OCI-LY7 (cell line): ENCODE results near the gene TDRD10. TPM values are rescaled to one million over a fixed set of nuclear protein-coding genes. Genes with fewer than 3 reads are reported as not detected.

Source experiments
- BruUV-seq: library from RNA; stranded (reverse); fragments of 400-500 nt; replicated peaks from 2 replicates; lab custom pipeline; 2021; lab: Mats Ljungman, UMichigan
- CTCF ChIA-PET: fragments of 300-600 bp; sonication (Branson Sonifier 250); formaldehyde crosslinking; loops from one replicate; lab custom pipeline; 2022; ENCODE audit warnings: antibody characterized with exemption; ENCODE audit not compliant: unreplicated experiment; lab: Charles Lee
- POLR2A ChIA-PET: fragments of 300-600 bp; sonication (Branson Sonifier 250); formaldehyde crosslinking; loops from one replicate; lab custom pipeline; 2022; ENCODE audit warnings: antibody characterized with exemption; lab: Charles Lee
- DNase-seq: peaks from one replicate; pipeline ENCODE4 v3.0.0-alpha.2; 2015; ENCODE audit warnings: low spot score
- H2AFZ ChIP-seq: fragments of 200-600 bp; sonication (generic), shearing (Covaris generic); 2 replicates; pipeline ENCODE4 v1.6.1; 2014; ENCODE audit warnings: mild to moderate bottlenecking, antibody characterized with exemption, low read length, moderate library complexity
- H3K27ac ChIP-seq: fragments of 200-600 bp; sonication (generic); 2 replicates; pipeline ENCODE4 v1.5.1; 2014; ENCODE audit warnings: mixed run types, low read depth, mild to moderate bottlenecking, moderate library complexity, low read length, inconsistent platforms; ENCODE audit not compliant: poor library complexity, severe bottlenecking
- H3K36me3 ChIP-seq: fragments of 200-600 bp; sonication (generic); 2 replicates; pipeline ENCODE4 v1.6.1; 2014; ENCODE audit warnings: mild to moderate bottlenecking, antibody characterized with exemption, low read length, moderate library complexity, mixed read lengths; ENCODE audit not compliant: insufficient read depth
- H3K4me1 ChIP-seq: fragments of 200-600 bp; sonication (generic); 2 replicates; pipeline ENCODE4 v1.5.1; 2014; ENCODE audit warnings: mild to moderate bottlenecking, low read length; ENCODE audit not compliant: insufficient read depth, poor library complexity, severe bottlenecking
- H3K4me2 ChIP-seq: fragments of 200-600 bp; sonication (generic); 2 replicates; pipeline ENCODE4 v1.6.1; 2014; ENCODE audit warnings: mild to moderate bottlenecking, low read length
- H3K4me3 ChIP-seq: fragments of 200-600 bp; sonication (generic); 2 replicates; pipeline ENCODE4 v1.5.1; 2014; ENCODE audit warnings: mild to moderate bottlenecking, low read depth, low read length; ENCODE audit not compliant: poor library complexity, severe bottlenecking
- H3K79me2 ChIP-seq: fragments of 200-600 bp; sonication (generic); 2 replicates; pipeline ENCODE4 v1.6.1; 2016; ENCODE audit warnings: low read depth, mild to moderate bottlenecking, low read length, moderate library complexity, mixed read lengths; ENCODE audit not compliant: insufficient read depth
- H3K9me2 ChIP-seq: fragments of 200-600 bp; sonication (generic); 2 replicates; pipeline ENCODE4 v1.6.1; 2016; ENCODE audit warnings: mild to moderate bottlenecking, low read length, mixed read lengths; ENCODE audit not compliant: insufficient read depth
- H3K9me3 ChIP-seq: fragments of 200-600 bp; sonication (generic); 2 replicates; pipeline ENCODE4 v1.6.1; 2014; ENCODE audit warnings: mild to moderate bottlenecking, mixed run types, low read length, mixed read lengths
- H4K20me1 ChIP-seq: fragments of 200-600 bp; sonication (generic); 2 replicates; pipeline ENCODE4 v1.6.1; 2014; ENCODE audit warnings: mild to moderate bottlenecking, antibody characterized with exemption, low read length, moderate library complexity, mixed read lengths; ENCODE audit not compliant: insufficient read depth
- CTCF ChIP-seq: fragments of 200-600 bp; sonication (generic); conservative IDR thresholded peaks from 2 replicates; pipeline ENCODE4 v1.5.1; 2014; ENCODE audit warnings: mild to moderate bottlenecking, antibody characterized with exemption, low read length, moderate library complexity, mixed read lengths
- EZH2phosphoT487 ChIP-seq: fragments of 200-600 bp; sonication (generic); IDR thresholded peaks from 2 replicates; pipeline ENCODE4 v1.6.1; 2018; ENCODE audit warnings: low read depth, borderline replicate concordance, mild to moderate bottlenecking, mixed run types, antibody characterized with exemption, low read length, moderate library complexity, mixed read lengths
- intact Hi-C: fragments of 100-400 bp; cut with micrococcal nuclease; formaldehyde crosslinking; loops from one replicate; pipeline ENCODE4 v1.10.0; 2022; ENCODE audit not compliant: unreplicated experiment
- total RNA-seq, 2 experiments: library from RNA; depleted of rRNA in 1 of 2; stranded (reverse); fragments of >200 nt in 1 of 2; shearing (Covaris generic) in 1 of 2; gene quantifications; 2 replicates each; pipeline ENCODE4 v1.2.3, GENCODE V29; 2014 to 2022

Gene TDRD10
- total RNA-seq, 2 experiments from 2014 or later: 0.13 TPM; not detected in 1

- no peak overlapping the region for H3K4me2 ChIP-seq
- POLR2A ChIA-PET: no interaction called here
- no peak overlapping the region for H3K27ac ChIP-seq
- CTCF ChIA-PET: no interaction called here
- BruUV-seq: no TSS peak
- H3K9me3 ChIP-seq: no peaks in the 10 kb centered on the region
- H3K4me3 ChIP-seq: no peak overlapping the region
- intact Hi-C loops: no loop called here
- no peak for DNase-seq
- H3K79me2 ChIP-seq: no peaks in the 10 kb centered on the region
- no peaks in the 10 kb centered on the region for H4K20me1 ChIP-seq
- TF ChIP-seq EZH2phosphoT487: no peak
- TF ChIP-seq CTCF: no peak
- no peaks in the 10 kb centered on the region for H3K4me1 ChIP-seq
- H3K36me3 ChIP-seq: no peaks in the 10 kb centered on the region
- no peak overlapping the region for H2AFZ ChIP-seq
- H3K9me2 ChIP-seq: no peaks in the 10 kb centered on the region
These were observed 1.9 kb downstream of the TDRD10 start for GRCh38 chr1:154503898-154504297.

GRCh38 chr1:154512760-154513159, 10.7 kb downstream of the TDRD10 start:
- no peak overlapping the region for H2AFZ ChIP-seq
- H3K36me3 ChIP-seq: no peaks in the 10 kb centered on the region
- TF ChIP-seq EZH2phosphoT487: no peak
- no peak for TF ChIP-seq CTCF
- no peak overlapping the region for H3K4me2 ChIP-seq
- H4K20me1 ChIP-seq: no peaks in the 10 kb centered on the region
- no peak overlapping the region for H3K4me3 ChIP-seq
- BruUV-seq: no TSS peak
- no peak for DNase-seq
- H3K9me3 ChIP-seq: no peaks in the 10 kb centered on the region
- no peaks in the 10 kb centered on the region for H3K79me2 ChIP-seq
- intact Hi-C loops: no loop called here
- no peak overlapping the region for H3K27ac ChIP-seq
- POLR2A ChIA-PET: interaction anchor here (0.6 to 1.0 kb wide), 2 partner anchors 9 to 20 kb away, joined by 3 read pairs; no protein-coding TSS in a partner anchor
- H3K9me2 ChIP-seq: no peaks in the 10 kb centered on the region
- H3K4me1 ChIP-seq: no peaks in the 10 kb centered on the region
- CTCF ChIA-PET: no interaction called here

GRCh38 chr1:154514066-154514553, 12.1 kb downstream of the TDRD10 start:
- TF ChIP-seq EZH2phosphoT487 (no peak), CTCF (no peak)
- Histone ChIP-seq H3K4me3 (no peak overlapping the region), H3K27ac (no peak overlapping the region), H4K20me1 (no peaks in the 10 kb centered on the region), H3K79me2 (no peaks in the 10 kb centered on the region), H3K9me3 (no peaks in the 10 kb centered on the region), H3K36me3 (no peaks in the 10 kb centered on the region), H3K9me2 (no peaks in the 10 kb centered on the region), H3K4me1 (no peaks in the 10 kb centered on the region), H3K4me2 (no peak overlapping the region), H2AFZ (no peak overlapping the region)
- ChIA-PET CTCF (no interaction called here), POLR2A (no interaction called here)
- intact Hi-C loops: no loop called here
- no peak for DNase-seq
- no TSS peak for BruUV-seq
